Activated effector memory CD4-positive, alpha-beta T cell treated with anti-CD3 and anti-CD28 coated beads, Interleukin-2, amount 50 U/mL, for 16 hours (primary cell): ENCODE results near the gene STH.
A peak's percentile ranks its signal among the peaks of the same experiment; 100 is the strongest.

Experiments
- DNase-seq: peaks from one replicate; pipeline ENCODE4 v3.0.0-alpha.2; 2020

Gene STH

DNA sequence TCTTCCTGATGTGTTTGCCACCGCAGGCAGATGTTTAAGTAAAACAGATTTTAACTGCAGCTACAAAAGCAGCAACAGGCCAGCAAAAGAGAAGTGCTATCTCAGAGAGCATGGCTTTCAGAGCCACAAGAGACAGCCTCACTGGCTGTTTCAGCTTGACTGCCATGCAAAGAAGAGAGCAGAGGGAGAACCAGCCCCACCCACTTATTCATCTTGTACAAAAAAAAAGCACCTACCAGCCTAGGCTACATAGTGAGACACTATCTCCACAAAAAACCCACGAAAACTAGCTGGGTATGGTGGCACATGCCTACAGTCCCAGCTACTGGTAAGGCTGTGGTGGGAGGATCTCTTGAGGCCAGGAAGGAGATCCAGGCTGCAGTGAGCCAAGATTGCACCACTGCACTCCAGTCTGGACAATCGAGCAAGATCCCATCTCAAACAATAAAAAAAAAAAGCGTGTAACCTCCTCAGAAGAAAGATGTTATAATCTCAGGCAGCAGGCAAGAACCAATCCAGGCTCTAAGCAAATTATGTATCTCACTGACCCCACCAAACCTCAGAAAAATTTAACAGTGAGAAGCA is 30.0 kb downstream of the STH start:
- DNase-seq, result no peak

DNA sequence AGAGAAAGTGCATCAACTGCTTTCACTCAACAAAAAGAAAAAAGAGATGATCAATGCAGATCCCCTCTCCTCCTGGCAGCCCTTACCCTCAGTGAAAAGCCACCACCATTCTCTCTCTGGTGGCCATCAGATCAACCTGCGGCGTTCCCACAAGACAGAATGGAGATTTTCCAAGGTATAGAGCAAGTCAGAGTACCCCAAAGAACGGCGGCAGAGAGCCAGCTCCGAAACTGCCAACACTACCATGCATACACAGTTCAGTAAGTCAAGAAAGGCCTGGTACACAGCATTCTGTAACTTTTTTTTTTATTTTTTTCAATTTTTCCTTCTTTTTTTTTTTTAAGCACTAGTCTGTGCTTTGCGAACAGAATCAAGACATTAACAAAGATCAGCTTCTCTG is 30.6 kb downstream of the STH start:
- DNase-seq, result no peak

DNA sequence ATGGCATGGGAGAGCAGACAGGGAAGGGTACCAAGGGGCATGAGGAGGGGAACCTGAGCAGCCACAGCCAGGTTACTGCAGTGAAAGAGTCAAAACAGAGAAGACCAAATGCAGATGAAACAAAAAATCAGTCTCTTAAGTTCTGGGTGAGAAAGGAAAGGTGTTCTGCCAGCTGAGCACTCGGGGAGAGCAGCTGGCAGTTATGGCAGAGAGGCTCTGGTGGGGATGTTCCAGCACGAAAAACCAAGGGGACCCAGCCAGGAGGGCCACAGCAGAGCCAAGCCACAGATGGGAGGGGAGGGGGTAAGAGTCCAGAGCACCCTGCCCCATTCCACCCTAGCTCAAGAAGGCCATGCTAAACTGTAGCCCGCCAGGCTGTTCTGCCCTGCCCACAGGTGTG is 31.7 kb downstream of the STH start:
- no peak for DNase-seq

DNA sequence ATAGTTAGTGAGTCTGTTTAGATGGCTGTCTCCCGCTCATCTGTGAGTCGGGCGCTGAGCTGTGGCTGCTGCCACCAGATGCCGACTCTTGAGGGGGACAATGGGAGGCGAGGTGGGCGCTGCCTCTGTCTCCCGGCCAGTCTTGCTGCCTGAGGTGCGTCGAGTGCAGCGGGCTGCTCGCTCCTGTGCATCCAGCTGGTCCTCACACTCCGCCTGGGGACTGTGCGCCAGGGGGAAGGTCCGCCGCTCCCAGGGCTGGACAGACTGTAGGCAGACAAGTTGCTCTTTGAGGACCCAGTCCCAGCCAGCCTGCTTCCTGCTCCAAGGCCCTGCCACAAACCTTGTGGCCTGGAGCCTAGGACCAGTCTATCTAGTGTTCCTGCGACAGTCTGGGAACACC is 32.4 kb downstream of the STH start:
- no peak for DNase-seq

DNA sequence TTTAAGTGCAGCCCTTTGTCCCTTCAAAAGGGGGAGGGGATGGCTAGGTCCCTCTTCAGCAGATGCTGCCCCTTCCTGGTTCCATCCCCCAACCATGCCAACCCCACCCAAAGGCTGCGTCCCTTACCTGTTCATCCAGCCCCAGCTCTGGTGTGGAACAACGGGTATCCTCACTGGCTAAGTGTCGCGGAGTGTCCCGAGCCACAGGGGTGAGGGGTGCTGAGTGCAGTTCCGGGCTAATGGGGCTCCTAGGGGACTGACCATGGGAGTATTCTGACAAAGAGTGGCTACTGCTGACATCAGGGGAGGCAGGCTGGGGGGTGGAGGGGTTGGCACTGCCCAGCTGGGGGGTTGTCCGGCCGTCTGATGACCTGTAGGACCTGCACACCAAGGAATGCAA is 32.9 kb downstream of the STH start:
- no peak for DNase-seq

DNA sequence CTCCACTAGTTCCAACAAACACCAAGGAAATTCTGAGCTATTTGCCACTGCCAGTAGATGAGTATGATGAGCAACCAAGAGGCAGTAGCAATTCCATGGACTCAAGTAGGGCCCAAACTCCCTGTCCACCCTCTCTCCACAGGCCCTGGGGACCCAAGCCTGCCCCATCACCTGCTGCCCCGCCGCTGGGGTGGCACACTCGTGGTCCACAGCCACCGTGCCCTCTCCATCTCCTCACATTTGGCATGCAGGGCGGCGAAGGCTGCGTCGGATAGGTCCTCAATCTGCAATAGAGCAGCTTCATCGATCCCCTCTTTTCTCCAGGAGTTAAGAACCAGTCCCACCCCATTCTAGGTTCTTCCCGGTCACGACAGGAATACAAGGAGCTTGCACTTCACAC is 33.9 kb downstream of the STH start:
- no peak for DNase-seq

DNA sequence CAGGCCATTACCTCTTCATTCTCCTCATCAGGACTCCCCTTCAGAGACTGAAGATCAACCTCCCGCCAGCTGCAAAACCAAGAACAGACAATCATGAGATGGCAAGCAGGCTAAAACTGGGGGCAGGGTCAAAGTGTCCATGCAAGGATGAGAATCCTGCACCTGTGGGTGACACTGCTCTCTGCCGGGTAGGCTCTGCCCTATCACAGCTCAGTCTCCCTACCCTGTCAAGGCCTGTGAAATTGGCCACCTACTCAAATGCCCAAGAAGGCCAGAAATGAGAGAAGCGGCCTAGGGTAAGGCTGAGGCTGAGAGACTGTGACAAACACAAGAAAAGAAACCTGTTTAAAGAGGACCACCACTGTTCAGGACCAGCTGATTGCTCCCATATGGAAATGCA is 34.3 kb downstream of the STH start:
- DNase-seq, result no peak

DNA sequence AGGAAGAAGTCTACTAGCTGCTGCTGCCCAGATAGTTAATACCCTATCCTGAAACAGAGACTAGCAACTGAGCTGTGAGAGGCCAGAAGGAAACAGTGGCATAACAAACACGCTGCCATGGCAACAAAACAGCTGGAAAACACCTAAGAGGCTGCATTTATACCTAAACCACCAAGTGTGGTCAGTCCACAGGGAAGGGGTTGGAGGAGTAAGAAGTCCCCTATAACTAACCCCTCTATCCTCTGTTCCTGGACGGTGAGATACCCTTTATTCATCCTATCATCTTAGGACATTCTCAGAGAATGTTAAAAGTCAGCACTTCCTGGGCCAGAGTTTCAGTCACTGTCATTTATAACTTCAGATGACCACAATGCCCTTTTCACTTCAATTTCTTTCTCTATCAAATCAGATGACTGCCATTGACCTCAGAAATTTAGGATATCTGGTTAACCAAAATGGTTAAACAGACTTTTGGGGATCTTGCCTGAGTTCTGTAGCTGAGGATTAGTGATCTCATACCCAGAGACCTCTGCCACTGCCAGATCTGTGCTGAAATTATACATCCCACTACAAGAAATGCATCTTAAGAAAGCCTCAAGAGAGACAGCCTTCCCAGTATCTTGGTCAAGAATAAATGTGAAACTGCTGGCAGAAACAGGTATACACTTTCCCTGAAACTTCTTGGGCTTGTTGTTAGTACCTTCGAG is 36.2 kb downstream of the STH start:
- DNase-seq, result no peak

DNA sequence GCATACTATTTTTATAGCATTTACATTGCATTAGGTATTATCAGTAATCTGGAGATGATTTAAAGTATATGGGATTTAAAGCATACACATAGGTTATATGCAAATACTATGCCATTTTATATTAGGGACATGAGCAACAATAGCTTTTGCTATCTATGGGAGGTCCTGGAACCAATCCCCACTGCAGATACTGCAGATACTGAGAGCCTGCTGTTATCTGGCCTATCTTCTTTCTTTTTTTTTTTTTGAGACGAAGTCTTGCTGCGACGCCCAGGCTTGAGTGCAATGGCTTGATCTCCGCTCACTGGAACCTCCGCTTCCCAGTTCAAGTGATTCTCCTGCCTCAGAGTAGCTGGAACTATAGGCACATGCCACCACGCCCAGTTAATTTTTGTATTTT is 37.4 kb downstream of the STH start:
- DNase-seq, result no peak

DNA sequence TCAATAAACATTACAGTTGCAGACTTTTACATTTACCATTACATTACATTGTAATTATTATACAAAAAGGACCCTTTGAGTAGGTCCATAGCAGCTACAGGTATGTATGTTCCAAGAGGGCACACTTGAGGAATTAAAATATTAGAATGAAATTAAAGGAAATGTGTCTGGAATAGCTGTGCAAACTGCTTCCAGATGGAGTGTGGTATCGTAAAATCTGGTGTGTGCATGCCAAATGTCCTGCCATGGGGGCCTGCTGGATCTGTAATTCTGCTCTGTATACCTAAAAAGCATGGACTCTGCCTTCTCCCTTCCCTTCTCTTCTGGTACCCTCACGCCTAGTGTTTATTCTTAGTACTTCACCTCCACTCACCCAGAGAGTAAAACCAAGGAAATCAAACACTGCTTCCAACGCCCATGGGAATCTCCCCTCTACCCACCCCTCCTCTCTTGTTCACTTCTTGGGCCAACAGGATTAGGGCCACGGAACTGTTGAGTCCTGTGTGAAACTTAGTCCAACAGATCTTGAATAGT is 38.7 kb downstream of the STH start:
- DNase-seq, result no peak

DNA sequence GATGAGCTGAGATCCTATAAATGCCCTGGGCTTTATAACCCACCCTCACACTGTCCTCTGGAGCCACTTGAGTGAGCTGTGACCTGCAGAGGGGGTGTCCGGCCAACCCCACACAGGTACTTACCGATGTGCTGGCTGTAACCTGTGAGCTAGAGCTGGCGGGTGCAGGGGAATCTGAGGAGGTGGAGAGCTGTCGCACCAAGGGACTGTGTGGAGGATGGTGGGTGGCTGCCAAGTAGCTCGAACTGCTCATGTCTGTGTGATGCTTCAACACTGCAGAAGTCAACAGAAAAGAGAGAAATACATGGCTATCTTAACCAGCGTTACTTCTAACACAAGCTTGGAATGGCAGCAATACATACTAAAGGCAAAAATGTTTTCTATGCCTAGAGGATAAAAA is 39.4 kb downstream of the STH start:
- no peak for DNase-seq

DNA sequence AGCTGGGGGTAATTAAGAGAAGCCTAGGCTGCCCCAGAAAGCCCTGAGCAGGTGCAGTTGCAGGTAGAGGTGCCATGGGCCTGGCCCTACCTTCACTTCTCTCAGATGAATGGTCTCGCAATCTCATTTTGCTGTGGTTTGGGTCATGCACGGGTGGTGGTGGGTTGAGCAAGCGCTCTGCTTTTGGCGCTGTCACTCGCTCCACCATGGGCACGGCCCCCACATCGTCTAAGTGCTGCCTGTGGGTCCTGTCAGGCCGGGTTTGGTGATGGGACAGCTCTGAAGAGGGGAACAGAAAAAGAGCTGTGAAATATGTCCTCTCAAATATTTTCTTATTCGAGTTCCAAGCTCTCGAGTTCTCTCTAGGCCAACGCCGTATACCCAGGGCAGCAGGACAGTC is 39.9 kb downstream of the STH start:
- DNase-seq, result no peak

DNA sequence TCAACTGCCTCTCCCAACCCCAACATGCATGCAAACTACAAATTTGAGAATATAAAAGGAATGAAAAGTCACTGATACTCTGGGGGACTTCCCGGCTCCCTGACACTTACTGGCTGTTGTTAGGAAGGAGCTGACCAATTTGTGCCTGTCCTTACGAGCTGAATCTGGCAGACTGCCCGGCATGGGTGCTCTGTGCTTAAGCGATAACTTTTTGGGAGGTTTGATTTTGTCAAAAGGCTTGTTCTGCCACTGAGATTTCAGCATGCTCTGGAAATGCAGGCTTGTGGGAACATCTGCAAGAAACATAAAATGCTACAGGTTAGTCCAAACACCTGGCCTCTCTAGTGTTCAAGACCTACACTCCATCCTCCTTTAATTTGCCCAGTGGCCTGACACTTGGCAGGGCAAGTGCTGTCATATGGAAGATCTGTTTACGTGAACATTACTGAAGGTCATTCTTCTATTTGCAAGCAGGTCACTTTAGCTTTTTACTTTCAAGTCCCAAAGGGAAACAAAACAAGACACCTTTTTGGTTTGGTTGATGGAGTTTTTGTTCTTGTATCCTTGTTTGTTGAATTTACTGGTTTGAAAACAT is 40.6 kb downstream of the STH start:
- no peak for DNase-seq

DNA sequence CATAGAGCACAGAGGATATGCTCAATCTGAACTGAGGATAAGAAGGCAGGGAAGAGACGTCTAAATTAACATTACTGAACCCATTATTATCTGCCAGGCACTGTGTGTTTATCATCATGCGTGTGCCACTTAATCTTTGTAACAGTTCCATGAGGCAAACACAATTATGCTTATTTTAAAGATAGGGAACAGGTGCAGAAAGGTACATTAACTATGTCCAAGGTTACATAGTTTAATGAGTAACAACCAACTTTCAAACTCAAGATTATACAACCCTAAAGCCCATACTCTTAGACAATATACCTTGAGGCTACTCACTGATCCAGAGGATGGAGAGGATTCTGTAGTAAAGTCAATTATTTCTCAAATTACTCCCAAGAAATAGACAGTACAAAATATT is 43.2 kb downstream of the STH start:
- no peak for DNase-seq

DNA sequence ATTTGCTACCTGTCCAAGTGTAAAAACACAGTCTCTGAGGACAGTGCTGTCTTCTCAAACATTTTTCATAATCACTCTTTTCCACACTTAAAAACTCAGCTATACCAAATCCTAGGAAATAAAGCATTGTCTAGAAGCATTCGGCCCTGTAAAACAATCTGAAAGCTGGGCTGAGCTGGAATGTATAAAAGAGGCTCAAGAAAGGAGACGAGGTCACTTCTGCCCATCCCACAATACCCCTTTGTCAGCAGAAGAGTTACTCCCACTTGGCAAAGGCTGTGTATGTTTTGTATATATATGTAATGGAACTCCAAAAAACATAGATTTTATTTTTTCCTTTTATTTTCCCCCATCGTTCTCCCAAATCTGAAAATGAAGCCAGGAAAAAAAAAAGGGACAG is 43.9 kb downstream of the STH start:
- no peak for DNase-seq

DNA sequence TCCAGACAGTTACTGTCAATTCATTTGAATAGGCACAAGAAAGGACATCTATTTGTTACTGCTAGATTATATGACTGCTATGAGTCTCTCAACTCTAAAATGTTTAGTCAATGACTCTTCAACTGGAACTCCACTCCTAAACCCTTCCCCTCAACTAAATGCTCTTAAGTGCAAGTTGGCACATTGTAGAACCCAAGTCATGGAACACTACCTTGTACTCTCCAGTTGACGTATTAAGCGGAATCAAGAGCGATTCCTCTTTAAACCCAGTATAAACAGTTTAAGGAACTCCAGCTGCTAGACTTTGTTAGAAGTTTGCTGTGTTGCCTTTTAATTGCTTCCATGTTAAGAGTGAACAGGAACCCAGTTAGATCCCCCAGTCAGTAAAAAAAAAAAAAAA is 44.6 kb downstream of the STH start:
- no peak for DNase-seq

DNA sequence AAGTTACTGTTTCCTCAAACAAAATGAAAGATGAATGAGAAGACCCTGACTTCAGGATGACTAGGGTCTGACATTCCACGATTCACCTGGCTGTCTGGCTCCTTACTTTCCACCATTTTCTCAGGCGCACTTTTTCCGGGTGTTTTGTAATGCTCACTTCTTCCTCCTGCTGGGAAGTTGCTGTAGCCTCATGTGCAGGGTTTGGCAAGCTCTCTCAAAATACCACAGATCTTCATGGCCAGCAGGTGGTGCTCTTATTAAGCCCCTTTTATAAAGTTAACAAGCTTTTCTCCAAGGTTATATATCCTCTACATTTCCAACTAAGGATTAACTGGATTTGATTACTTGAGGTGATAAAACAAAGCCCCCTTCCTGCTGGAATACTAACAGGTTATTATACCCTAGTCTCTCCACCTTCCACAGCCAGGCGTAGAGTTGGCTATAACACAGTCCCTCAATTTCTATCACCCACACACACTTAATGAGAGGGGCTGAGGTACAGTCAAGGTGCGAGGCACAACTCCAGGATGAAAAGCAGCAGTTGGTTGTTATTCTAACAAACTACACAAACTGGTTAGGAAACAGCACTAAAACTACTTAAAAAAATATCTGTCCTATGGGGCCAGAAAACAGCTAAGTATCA is 45.4 kb downstream of the STH start:
- peak; percentile 76 for DNase-seq

DNA sequence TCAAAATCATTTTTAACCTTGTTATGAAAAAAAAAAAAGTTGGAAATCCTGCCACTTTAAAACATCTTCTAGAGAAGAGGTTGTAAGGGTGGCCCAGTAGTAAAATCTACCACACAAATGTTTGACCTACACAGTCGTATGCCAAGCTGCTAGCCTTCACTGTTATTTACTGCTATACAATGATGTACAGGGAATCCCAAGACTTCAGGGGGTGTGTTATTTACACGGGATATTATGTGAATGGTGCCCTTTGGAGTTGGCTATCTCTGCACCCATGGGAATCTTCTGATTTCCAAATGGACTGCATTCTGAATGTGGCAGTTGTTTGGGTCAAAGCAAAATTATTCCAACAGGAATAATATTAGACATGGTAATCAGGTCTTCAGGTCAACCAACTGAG is 45.9 kb downstream of the STH start:
- no peak for DNase-seq

DNA sequence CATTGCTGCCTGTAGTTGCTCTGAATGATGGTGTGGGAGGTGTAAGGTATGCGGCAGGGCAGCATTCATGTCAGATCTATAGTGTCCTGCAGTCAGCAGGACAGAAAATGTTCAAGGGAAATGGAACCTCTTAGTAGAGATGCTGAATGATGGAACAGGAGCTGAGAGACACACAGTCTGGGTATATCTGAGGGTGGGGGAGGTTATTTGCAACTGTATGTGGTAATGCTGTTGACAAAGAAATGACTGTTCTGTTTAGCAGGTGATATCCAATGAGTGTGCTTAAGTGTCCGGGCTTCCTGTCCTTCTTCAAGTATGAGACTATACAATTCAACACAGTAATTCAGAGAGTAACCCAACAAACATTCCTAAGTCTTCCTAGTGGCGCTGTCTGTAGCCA is 46.6 kb downstream of the STH start:
- no peak for DNase-seq

DNA sequence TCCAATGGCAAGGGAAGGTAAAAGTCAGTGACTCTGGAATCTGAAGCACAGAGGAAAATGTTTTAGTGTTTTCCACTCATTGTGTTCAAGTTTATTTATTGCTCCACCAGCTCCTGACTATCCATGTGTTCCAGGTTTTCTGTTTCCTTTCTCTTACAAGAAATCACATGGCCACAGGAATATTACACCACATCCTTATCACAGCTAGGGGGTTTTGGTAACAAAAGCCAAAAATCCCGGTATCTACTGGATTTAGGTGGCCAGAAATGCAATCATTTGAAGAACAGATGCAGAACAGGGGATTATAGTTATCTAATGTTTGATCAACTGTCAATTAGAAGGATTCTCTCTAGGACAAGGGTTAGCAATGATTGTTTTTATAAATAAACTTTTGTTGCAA is 47.9 kb downstream of the STH start:
- no peak for DNase-seq

DNA sequence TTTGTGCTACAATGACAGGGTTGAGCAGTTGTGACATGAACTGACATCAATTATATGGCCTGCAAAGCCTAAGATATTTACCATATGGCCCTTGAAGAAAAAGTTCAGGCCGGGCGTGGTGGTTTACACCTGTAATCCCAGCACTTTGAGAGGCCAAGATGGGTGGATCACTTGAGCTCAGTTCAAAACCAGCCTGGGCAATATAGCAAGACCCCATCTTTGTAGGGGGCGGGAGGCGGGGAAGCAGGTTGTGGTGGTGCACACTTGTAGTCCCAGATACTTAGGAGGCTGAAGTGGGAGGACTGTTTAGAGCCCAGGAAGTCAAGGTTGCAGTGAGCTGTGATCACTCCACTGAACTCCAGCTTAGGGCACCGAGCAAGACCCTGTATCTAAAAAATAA is 48.3 kb downstream of the STH start:
- DNase-seq, result no peak

DNA sequence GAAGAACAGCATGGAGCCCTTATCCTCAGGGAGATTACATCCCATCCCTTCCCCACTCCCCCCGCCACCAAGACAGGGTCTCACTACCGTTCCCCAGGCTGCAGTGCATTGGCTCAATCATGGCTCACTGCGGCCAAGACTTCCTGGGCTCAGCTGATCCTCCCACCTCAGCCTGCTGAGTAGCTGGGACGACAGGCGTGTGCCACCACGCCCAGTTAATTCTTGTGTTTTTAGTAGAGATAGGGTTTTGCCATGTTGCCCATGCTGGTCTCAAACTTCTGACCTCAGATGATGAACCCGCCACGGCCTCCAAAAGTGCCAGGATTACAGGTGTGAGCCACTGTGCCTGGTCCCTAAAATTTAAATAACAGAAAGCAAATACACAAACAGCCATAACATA is 48.8 kb downstream of the STH start:
- no peak for DNase-seq
